GM12873 (cell line): ENCODE data around the gene NID1.

ENCODE experiments used
- CTCF ChIP-seq: IDR thresholded peaks from 2 replicates; pipeline ENCODE4 v1.5.1; 2012; ENCODE audit warnings: low read depth, mild to moderate bottlenecking, moderate library complexity, low read length, control low read depth; ENCODE audit not compliant: insufficient read depth; ENCODE audit errors: missing control alignments

The NID1 gene

GRCh38 chr1:236099355-236099974, 34.6 kb upstream of the NID1 start:
- TF ChIP-seq CTCF, result no peak

- TF ChIP-seq CTCF, result no peak
Measured at GRCh38 chr1:236098267-236098666, 33.4 kb upstream of the NID1 start.

GRCh38 chr1:236095705-236096520, 31.0 kb upstream of the NID1 start:
- no peak for TF ChIP-seq CTCF

- no peak for TF ChIP-seq CTCF
Measured at GRCh38 chr1:236092899-236093298, 28.0 kb upstream of the NID1 start.

- no peak for TF ChIP-seq CTCF
Measured at GRCh38 chr1:236091933-236092318, 27.0 kb upstream of the NID1 start.

GRCh38 chr1:236090741-236091147, 25.9 kb upstream of the NID1 start:
- TF ChIP-seq CTCF, result no peak

- no peak for TF ChIP-seq CTCF
Measured at GRCh38 chr1:236089046-236089773, 24.3 kb upstream of the NID1 start.
